ENCODE measurements around the gene ROBO3.

DNA sequence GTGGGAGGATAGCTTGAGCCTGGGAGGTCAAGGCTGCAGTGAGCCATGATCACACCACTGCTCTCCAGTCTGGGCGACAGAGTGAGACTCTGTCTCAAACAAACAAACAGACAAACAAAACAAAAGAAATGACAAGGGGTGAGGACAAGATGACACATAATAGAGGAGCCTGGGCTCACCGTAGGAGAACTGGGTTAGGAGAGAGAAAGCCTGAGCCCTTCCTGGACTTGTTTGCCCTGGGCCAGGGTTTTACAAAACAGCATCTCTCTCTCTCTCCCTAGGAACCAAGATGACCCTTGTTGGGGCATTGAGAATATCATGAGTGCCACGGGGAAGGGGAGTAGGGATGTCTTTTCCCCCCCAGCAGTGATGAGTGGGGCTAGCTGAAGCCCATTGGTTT is 15.7 kb downstream of the ROBO3 start:
- TF ChIP-seq, protein P1, sequence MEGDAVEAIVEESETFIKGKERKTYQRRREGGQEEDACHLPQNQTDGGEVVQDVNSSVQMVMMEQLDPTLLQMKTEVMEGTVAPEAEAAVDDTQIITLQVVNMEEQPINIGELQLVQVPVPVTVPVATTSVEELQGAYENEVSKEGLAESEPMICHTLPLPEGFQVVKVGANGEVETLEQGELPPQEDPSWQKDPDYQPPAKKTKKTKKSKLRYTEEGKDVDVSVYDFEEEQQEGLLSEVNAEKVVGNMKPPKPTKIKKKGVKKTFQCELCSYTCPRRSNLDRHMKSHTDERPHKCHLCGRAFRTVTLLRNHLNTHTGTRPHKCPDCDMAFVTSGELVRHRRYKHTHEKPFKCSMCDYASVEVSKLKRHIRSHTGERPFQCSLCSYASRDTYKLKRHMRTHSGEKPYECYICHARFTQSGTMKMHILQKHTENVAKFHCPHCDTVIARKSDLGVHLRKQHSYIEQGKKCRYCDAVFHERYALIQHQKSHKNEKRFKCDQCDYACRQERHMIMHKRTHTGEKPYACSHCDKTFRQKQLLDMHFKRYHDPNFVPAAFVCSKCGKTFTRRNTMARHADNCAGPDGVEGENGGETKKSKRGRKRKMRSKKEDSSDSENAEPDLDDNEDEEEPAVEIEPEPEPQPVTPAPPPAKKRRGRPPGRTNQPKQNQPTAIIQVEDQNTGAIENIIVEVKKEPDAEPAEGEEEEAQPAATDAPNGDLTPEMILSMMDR (IDR thresholded peaks at IDR 0.05) = no peak
- TF ChIP-seq POLR2A (IDR thresholded peaks at IDR 0.05) = no peak

Data from body of pancreas (tissue), 4 donors.